HUES6 (cell line): ENCODE data around the gene CCDC71L.

Experiments
- H3K27ac ChIP-seq: 2 replicates; pipeline ENCODE4 v1.7.0; 2013; ENCODE audit warnings: low read depth, mild to moderate bottlenecking, low read length, inconsistent platforms
- H3K27me3 ChIP-seq: 2 replicates; pipeline ENCODE4 v1.6.1; 2013; ENCODE audit warnings: low read length; ENCODE audit not compliant: control insufficient read depth, insufficient read depth
- H3K36me3 ChIP-seq: 2 replicates; pipeline ENCODE4 v1.6.1; 2013; ENCODE audit warnings: low read length; ENCODE audit not compliant: control insufficient read depth, insufficient read depth
- H3K4me1 ChIP-seq: 2 replicates; pipeline ENCODE4 v1.6.1; 2013; ENCODE audit warnings: low read length; ENCODE audit not compliant: control insufficient read depth, insufficient read depth
- H3K4me3 ChIP-seq: 2 replicates; pipeline ENCODE4 v1.5.1; 2013; ENCODE audit warnings: low read depth, low read length
- H3K9ac ChIP-seq: one replicate; pipeline ENCODE4 v1.6.1; 2013; ENCODE audit warnings: mild to moderate bottlenecking, low read length
- H3K9me3 ChIP-seq: 2 replicates; pipeline ENCODE4 v1.6.1; 2013; ENCODE audit warnings: low read depth, low read length; ENCODE audit not compliant: control insufficient read depth, insufficient read depth

The CCDC71L gene

GRCh38 chr7:106612432-106612831 lies 48.5 kb downstream of the CCDC71L start:
- H3K4me3 ChIP-seq, result no peak overlapping the region
- H3K9me3 ChIP-seq, result peaks cover 9% of the 10 kb centered on the region; the same call in 1 of the 2 replicates
- H3K27ac ChIP-seq, result no peak overlapping the region
- H3K27me3 ChIP-seq, result no peaks in the 10 kb centered on the region
- H3K4me1 ChIP-seq, result no peaks in the 10 kb centered on the region
- H3K36me3 ChIP-seq, result no peaks in the 10 kb centered on the region
- no peak overlapping the region for H3K9ac ChIP-seq

GRCh38 chr7:106611911-106612310 lies 49.0 kb downstream of the CCDC71L start:
- Histone ChIP-seq H3K27ac (no peak overlapping the region), H3K36me3 (no peaks in the 10 kb centered on the region), H3K4me1 (no peaks in the 10 kb centered on the region), H3K9ac (no peak overlapping the region), H3K27me3 (no peaks in the 10 kb centered on the region), H3K9me3 (peaks cover 9% of the 10 kb centered on the region; the same call in 1 of the 2 replicates), H3K4me3 (no peak overlapping the region)

GRCh38 chr7:106610996-106611886 lies 49.7 kb downstream of the CCDC71L start:
- no peak overlapping the region for H3K9ac ChIP-seq
- H3K27me3 ChIP-seq, result no peaks in the 10 kb centered on the region
- H3K4me3 ChIP-seq, result no peak overlapping the region
- no peak overlapping the region for H3K27ac ChIP-seq
- H3K36me3 ChIP-seq, result no peaks in the 10 kb centered on the region
- peaks cover 9% of the 10 kb centered on the region; the same call in 1 of the 2 replicates for H3K9me3 ChIP-seq
- H3K4me1 ChIP-seq, result no peaks in the 10 kb centered on the region

GRCh38 chr7:106609416-106609815 lies 51.5 kb downstream of the CCDC71L start:
- no peak overlapping the region for H3K4me3 ChIP-seq
- peaks cover 9% of the 10 kb centered on the region; the same call in 1 of the 2 replicates for H3K9me3 ChIP-seq
- H3K36me3 ChIP-seq, result no peaks in the 10 kb centered on the region
- H3K27me3 ChIP-seq, result no peaks in the 10 kb centered on the region
- no peaks in the 10 kb centered on the region for H3K4me1 ChIP-seq
- H3K27ac ChIP-seq, result no peak overlapping the region
- no peak overlapping the region for H3K9ac ChIP-seq

GRCh38 chr7:106608661-106609060 lies 52.3 kb downstream of the CCDC71L start:
- peaks cover 9% of the 10 kb centered on the region; the same call in 1 of the 2 replicates for H3K9me3 ChIP-seq
- H3K36me3 ChIP-seq, result no peaks in the 10 kb centered on the region
- no peak overlapping the region for H3K27ac ChIP-seq
- no peaks in the 10 kb centered on the region for H3K4me1 ChIP-seq
- no peaks in the 10 kb centered on the region for H3K27me3 ChIP-seq
- H3K9ac ChIP-seq, result no peak overlapping the region
- no peak overlapping the region for H3K4me3 ChIP-seq
